ENCODE results near the gene RILP.

- no peak for TF ChIP-seq CTCF (IDR thresholded peaks at IDR 0.05)
- no peak for TF ChIP-seq POLR2A (IDR thresholded peaks at IDR 0.05)
- TF ChIP-seq POLR2AphosphoS5 (IDR thresholded peaks at IDR 0.05) = no peak
- no peak for TF ChIP-seq EP300 (IDR thresholded peaks at IDR 0.05)
Measured at GRCh38 chr17:1625581-1625980, 24.1 kb downstream of the RILP start.
